Measurements from ENCODE around the gene TFAP2E. TPM values are rescaled to one million over a fixed set of nuclear protein-coding genes. Genes with fewer than 3 reads are reported as not detected.

TFAP2E gene
- total RNA-seq = under 0.01 and 0.42 TPM in 2 replicates

GRCh38 chr1:35573198-35574124 is at the start of gene TFAP2E:
Gene TFAP2E (plus strand): TSS chr1:35573314. CDS start chr1:35573578, 264 bp downstream.

GRCh38 chr1:35557118-35557610 is 15.9 kb upstream of the TFAP2E start, which contains the start of gene KIAA0319L:
Gene KIAA0319L (minus strand): TSS chr1:35557403. CDS start chr1:35554491, 2,912 bp downstream.

GRCh38 chr1:35557611-35558373 is 15.3 kb upstream of the TFAP2E start, which contains the start of gene NCDN:
Gene NCDN (plus strand): TSS chr1:35557799. CDS start chr1:35558191, 392 bp downstream.

DNA sequence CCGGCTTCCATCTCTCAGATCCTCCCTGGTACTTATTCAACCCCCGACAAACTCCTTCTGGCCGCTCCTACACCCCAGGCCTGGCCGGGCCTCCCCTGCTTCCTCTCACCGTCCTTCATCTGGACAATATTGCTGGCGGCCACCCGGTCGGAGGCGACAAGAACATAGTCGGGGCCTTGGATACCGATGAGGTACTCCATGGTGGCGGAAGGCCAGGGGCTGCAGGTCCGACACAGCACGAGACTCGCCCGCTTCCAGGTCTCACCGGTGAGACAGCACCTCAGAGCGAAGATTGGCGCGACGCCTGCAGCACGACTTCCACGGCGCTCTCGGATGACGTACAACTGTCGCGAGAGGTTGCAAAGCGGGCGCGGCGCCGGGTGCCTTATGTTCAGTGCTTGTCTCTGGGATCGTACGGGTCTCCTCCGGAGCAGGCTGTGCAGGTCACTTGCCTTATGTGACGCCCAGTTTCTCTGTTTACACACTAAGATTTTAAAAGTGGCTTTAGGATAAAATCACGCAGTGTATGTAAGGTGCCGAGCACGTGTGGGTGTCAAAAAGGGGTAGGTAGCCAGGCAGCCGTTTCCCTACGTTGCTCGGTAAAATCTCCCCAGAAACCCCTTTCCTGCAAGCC is 68.2 kb downstream of the TFAP2E start, which contains the start of gene PSMB2:
Gene PSMB2 (minus strand): TSS at position 294 of the 634 bp plus-strand sequence. CDS start 94 bp downstream, at position 200.

Other genes with a start within 250 kb of the TFAP2E start
- 91.8 and 96.3 TPM in 2 replicates for gene KIAA0319L, start 15.9 kb upstream of the TFAP2E start, total RNA-seq
- 24.9 and 42.5 TPM in 2 replicates for gene NCDN, start 15.5 kb upstream of the TFAP2E start, total RNA-seq
- gene PSMB2, start 68.2 kb downstream of the TFAP2E start, total RNA-seq = 14.8 and 30.8 TPM in 2 replicates
- gene C1orf216, start 145.6 kb downstream of the TFAP2E start, total RNA-seq = 20.2 and 20.8 TPM in 2 replicates
- gene CLSPN, start 196.7 kb downstream of the TFAP2E start, total RNA-seq = 1.5 and 17.9 TPM in 2 replicates
- gene AGO4, start 234.7 kb downstream of the TFAP2E start, total RNA-seq = 9.5 and 12.5 TPM in 2 replicates

All from smooth muscle cell of the umbilical artery (primary cell).